Mucosa of stomach (tissue), 1 donor: Measurements from ENCODE around the gene CNTFR.

Source experiments
- H3K27me3 ChIP-seq: one replicate; pipeline ENCODE4 v1.7.0; 2013; ENCODE audit warnings: mild to moderate bottlenecking, low read length; ENCODE audit not compliant: control insufficient read depth, insufficient read depth
- H3K36me3 ChIP-seq: one replicate; pipeline ENCODE4 v1.7.0; 2013; ENCODE audit warnings: low read length; ENCODE audit not compliant: control insufficient read depth, insufficient read depth
- H3K4me1 ChIP-seq: one replicate; pipeline ENCODE4 v1.7.0; 2013; ENCODE audit warnings: mild to moderate bottlenecking, low read length; ENCODE audit not compliant: control insufficient read depth, insufficient read depth
- H3K4me3 ChIP-seq: one replicate; pipeline ENCODE4 v1.7.0; 2013; ENCODE audit warnings: low read length
- H3K9ac ChIP-seq: one replicate; pipeline ENCODE4 v1.7.0; 2013; ENCODE audit warnings: mild to moderate bottlenecking, low read length, moderate library complexity
- H3K9me3 ChIP-seq: one replicate; pipeline ENCODE4 v1.7.0; 2013; ENCODE audit warnings: mild to moderate bottlenecking, low read length, moderate library complexity; ENCODE audit not compliant: control insufficient read depth
- donor health status: Pancreatic carcinoma.

CNTFR gene

GRCh38 chr9:34591917-34592866 lies 2.7 kb upstream of the CNTFR start:
- no peak overlapping the region for H3K9ac ChIP-seq
- no peaks in the 10 kb centered on the region for H3K9me3 ChIP-seq
- no peak overlapping the region for H3K4me3 ChIP-seq
- peaks cover 28% of the 10 kb centered on the region for H3K4me1 ChIP-seq
- no peaks in the 10 kb centered on the region for H3K36me3 ChIP-seq
- peaks cover 68% of the 10 kb centered on the region for H3K27me3 ChIP-seq

GRCh38 chr9:34591248-34591916 lies 1.9 kb upstream of the CNTFR start:
- Histone ChIP-seq H3K4me1 (peaks cover 28% of the 10 kb centered on the region), H3K27me3 (peaks cover 74% of the 10 kb centered on the region), H3K9ac (no peak overlapping the region), H3K9me3 (no peaks in the 10 kb centered on the region), H3K4me3 (peak overlapping the region; percentile 34), H3K36me3 (no peaks in the 10 kb centered on the region)

- H3K27me3 ChIP-seq: peaks cover 81% of the 10 kb centered on the region
- H3K4me3 ChIP-seq: peak overlapping the region; percentile 34
- H3K36me3 ChIP-seq: no peaks in the 10 kb centered on the region
- H3K9me3 ChIP-seq: no peaks in the 10 kb centered on the region
- H3K4me1 ChIP-seq: peaks cover 28% of the 10 kb centered on the region
- no peak overlapping the region for H3K9ac ChIP-seq
Observed at GRCh38 chr9:34590381-34591247, 1.1 kb upstream of the CNTFR start.

GRCh38 chr9:34588671-34589635 lies 571 bp downstream of the CNTFR start:
- peaks cover 97% of the 10 kb centered on the region for H3K27me3 ChIP-seq
- no peak overlapping the region for H3K4me3 ChIP-seq
- H3K36me3 ChIP-seq: no peaks in the 10 kb centered on the region
- no peak overlapping the region for H3K9ac ChIP-seq
- no peaks in the 10 kb centered on the region for H3K9me3 ChIP-seq
- H3K4me1 ChIP-seq: peaks cover 28% of the 10 kb centered on the region

GRCh38 chr9:34587271-34587670 lies 2.3 kb downstream of the CNTFR start:
- H3K4me1 ChIP-seq: peaks cover 21% of the 10 kb centered on the region
- no peak overlapping the region for H3K4me3 ChIP-seq
- no peak overlapping the region for H3K9ac ChIP-seq
- H3K27me3 ChIP-seq: peaks cover 93% of the 10 kb centered on the region
- no peaks in the 10 kb centered on the region for H3K36me3 ChIP-seq
- no peaks in the 10 kb centered on the region for H3K9me3 ChIP-seq

- H3K36me3 ChIP-seq: no peaks in the 10 kb centered on the region
- H3K9ac ChIP-seq: no peak overlapping the region
- H3K4me1 ChIP-seq: peaks cover 13% of the 10 kb centered on the region
- no peaks in the 10 kb centered on the region for H3K9me3 ChIP-seq
- peaks cover 86% of the 10 kb centered on the region for H3K27me3 ChIP-seq
- no peak overlapping the region for H3K4me3 ChIP-seq
Observed at GRCh38 chr9:34585946-34586669, 3.4 kb downstream of the CNTFR start.

GRCh38 chr9:34584970-34585369 lies 4.6 kb downstream of the CNTFR start:
- Histone ChIP-seq H3K9me3 (no peaks in the 10 kb centered on the region), H3K27me3 (peaks cover 86% of the 10 kb centered on the region), H3K36me3 (no peaks in the 10 kb centered on the region), H3K4me3 (no peak overlapping the region), H3K9ac (no peak overlapping the region), H3K4me1 (peaks cover 1% of the 10 kb centered on the region)

GRCh38 chr9:34582787-34583186 lies 6.7 kb downstream of the CNTFR start:
- no peaks in the 10 kb centered on the region for H3K36me3 ChIP-seq
- H3K9me3 ChIP-seq: no peaks in the 10 kb centered on the region
- no peak overlapping the region for H3K4me3 ChIP-seq
- peaks cover 6% of the 10 kb centered on the region for H3K4me1 ChIP-seq
- H3K9ac ChIP-seq: no peak overlapping the region
- peaks cover 87% of the 10 kb centered on the region for H3K27me3 ChIP-seq

GRCh38 chr9:34581318-34581717 lies 8.2 kb downstream of the CNTFR start:
- Histone ChIP-seq H3K9ac (no peak overlapping the region), H3K4me1 (peaks cover 6% of the 10 kb centered on the region), H3K4me3 (no peak overlapping the region), H3K9me3 (no peaks in the 10 kb centered on the region), H3K27me3 (peaks cover 87% of the 10 kb centered on the region), H3K36me3 (no peaks in the 10 kb centered on the region)

- Histone ChIP-seq H3K9me3 (no peaks in the 10 kb centered on the region), H3K9ac (no peak overlapping the region), H3K36me3 (no peaks in the 10 kb centered on the region), H3K4me1 (peaks cover 6% of the 10 kb centered on the region), H3K4me3 (no peak overlapping the region), H3K27me3 (peaks cover 85% of the 10 kb centered on the region)
Observed at GRCh38 chr9:34580358-34580757, 9.2 kb downstream of the CNTFR start.
